Fibroblast of the conjunctiva (primary cell): ENCODE data around the gene CALM3.

Experiments used
- DNase-seq: peaks from one replicate; pipeline ENCODE4 v3.0.0-alpha.2; 2010; ENCODE audit warnings: low read depth

Gene CALM3

DNA sequence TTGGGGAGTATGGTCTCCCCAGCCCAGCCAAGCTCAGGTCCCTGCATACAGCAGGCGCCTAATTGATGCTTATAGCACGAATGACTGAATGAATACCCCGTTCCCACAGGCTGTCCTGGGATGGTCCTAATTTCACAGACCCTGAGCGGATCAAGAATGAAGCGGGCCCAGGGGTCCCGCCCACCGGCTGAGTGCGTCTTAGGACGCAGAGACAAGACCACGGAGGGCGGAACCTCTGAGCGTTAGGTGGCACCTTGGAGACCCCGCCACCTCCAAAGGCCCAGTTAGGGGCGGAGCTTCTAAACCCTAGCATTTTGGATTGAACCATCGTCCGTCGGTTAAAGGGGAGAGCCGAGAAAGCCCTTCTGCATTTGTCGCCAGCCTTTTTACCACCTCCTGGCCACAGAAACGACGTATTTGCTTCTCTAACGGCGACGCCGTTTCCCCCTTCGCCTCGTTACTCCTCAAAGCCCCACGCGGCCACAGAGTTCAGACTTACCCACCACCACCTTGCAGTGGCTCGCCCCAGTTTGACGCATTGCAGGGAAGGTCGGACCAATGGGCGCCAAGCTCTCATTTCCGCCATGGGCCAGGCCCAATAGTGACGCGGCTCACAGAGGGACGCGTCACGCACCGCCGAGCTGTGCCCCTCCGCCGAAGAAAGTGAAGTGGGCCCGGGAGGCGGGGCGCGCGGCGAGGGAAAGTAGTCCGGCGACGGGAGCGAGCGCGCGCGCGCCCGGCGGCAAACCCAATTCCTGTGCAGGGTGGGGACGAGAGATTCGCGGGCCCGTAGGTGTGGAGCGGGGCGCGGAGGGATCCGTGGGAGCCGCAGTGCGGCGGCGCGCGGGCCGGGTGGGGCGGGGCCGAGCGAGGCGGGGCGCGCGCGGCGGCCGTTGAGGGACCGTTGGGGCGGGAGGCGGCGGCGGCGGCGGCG, 479 bp upstream of the CALM3 start:
- DNase-seq: peak; percentile 93

GRCh38 chr19:46602392-46603194, 1.5 kb downstream of the CALM3 start:
- no peak for DNase-seq

- no peak for DNase-seq
These were observed 2.1 kb downstream of the CALM3 start for GRCh38 chr19:46603195-46603637.

- no peak for DNase-seq
These were observed 2.7 kb downstream of the CALM3 start for GRCh38 chr19:46603752-46604231.

- no peak for DNase-seq
These were observed 3.7 kb downstream of the CALM3 start for GRCh38 chr19:46604781-46605355.

DNA sequence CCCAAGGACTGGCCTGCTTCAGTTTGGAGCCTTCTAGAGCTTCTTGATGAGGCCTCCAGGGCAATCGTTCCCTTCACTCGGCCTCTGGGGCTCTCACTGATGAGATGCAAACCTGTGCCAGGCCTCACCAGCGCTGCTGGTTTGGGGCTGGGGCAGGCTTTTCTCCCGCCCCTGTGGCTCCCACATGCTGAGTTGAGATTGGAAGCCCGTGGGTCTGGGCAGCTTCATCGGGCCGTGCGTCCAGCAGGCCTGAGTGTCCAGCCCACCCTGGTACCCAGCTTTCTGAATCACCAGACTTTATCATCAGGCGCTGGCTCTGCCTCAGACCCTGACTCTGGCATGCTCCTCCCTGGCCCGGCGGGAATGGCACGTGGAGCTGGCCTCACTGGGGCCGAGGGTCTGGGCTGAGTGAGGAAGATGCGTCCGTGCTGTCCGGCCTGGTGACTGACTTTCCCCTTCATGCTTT, 4.3 kb downstream of the CALM3 start:
- DNase-seq: no peak

- no peak for DNase-seq
These were observed 4.9 kb downstream of the CALM3 start for GRCh38 chr19:46606019-46606418.

- no peak for DNase-seq
These were observed 5.7 kb downstream of the CALM3 start for GRCh38 chr19:46606681-46607447.

DNA sequence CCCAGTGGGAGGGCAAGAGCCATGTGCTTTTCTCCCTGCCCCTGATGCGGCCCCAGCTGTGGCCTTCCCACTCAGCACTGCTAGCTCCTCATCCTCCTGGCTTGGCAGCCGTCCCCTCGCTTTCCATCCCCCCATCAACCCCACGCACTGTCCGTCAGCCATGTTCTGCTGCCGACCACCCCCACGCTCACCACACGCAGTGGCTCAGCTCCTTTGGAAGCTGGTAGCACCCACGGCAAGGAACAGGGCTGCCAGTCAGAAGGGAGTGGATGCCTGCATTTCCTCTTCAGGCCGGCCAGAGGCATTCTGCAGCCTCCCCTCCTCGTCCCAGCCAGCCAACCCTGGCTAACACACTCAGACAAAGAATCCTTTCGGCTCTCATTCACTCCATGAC, 6.3 kb downstream of the CALM3 start:
- no peak for DNase-seq

- no peak for DNase-seq
These were observed 7.0 kb downstream of the CALM3 start for GRCh38 chr19:46608178-46608577.

DNA sequence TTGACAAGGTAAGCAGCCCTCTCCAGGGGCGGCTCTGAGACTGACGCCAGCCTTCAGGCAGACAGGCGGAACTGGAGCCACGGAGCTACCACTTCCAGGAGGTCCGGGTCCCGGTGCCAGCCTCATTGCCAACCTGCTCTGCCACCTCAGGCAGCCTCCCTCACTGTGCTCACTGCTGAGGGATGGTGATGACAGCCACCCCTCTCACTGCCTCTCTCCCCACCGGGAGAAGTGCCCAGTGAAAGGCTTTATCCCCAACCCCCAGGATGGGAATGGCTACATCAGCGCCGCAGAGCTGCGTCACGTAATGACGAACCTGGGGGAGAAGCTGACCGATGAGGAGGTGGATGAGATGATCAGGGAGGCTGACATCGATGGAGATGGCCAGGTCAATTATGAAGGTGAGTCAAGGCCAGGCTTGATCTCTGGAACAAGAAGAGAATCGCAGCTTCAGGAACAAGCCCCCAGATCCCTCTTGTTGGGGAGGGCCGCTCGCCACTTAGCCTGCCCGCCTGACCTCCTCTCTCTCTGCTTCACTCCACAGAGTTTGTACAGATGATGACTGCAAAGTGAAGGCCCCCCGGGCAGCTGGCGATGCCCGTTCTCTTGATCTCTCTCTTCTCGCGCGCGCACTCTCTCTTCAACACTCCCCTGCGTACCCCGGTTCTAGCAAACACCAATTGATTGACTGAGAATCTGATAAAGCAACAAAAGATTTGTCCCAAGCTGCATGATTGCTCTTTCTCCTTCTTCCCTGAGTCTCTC, 7.6 kb downstream of the CALM3 start:
- no peak for DNase-seq

DNA sequence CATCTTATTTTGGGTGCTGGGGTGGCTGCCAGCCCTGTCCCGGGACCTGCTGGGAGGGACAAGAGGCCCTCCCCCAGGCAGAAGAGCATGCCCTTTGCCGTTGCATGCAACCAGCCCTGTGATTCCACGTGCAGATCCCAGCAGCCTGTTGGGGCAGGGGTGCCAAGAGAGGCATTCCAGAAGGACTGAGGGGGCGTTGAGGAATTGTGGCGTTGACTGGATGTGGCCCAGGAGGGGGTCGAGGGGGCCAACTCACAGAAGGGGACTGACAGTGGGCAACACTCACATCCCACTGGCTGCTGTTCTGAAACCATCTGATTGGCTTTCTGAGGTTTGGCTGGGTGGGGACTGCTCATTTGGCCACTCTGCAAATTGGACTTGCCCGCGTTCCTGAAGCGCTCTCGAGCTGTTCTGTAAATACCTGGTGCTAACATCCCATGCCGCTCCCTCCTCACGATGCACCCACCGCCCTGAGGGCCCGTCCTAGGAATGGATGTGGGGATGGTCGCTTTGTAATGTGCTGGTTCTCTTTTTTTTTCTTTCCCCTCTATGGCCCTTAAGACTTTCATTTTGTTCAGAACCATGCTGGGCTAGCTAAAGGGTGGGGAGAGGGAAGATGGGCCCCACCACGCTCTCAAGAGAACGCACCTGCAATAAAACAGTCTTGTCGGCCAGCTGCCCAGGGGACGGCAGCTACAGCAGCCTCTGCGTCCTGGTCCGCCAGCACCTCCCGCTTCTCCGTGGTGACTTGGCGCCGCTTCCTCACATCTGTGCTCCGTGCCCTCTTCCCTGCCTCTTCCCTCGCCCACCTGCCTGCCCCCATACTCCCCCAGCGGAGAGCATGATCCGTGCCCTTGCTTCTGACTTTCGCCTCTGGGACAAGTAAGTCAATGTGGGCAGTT, 8.6 kb downstream of the CALM3 start:
- no peak for DNase-seq

DNA sequence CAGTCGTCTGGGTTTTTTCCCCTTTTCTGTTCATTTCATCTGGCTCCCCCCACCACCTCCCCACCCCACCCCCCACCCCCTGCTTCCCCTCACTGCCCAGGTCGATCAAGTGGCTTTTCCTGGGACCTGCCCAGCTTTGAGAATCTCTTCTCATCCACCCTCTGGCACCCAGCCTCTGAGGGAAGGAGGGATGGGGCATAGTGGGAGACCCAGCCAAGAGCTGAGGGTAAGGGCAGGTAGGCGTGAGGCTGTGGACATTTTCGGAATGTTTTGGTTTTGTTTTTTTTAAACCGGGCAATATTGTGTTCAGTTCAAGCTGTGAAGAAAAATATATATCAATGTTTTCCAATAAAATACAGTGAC, 9.3 kb downstream of the CALM3 start:
- no peak for DNase-seq

DNA sequence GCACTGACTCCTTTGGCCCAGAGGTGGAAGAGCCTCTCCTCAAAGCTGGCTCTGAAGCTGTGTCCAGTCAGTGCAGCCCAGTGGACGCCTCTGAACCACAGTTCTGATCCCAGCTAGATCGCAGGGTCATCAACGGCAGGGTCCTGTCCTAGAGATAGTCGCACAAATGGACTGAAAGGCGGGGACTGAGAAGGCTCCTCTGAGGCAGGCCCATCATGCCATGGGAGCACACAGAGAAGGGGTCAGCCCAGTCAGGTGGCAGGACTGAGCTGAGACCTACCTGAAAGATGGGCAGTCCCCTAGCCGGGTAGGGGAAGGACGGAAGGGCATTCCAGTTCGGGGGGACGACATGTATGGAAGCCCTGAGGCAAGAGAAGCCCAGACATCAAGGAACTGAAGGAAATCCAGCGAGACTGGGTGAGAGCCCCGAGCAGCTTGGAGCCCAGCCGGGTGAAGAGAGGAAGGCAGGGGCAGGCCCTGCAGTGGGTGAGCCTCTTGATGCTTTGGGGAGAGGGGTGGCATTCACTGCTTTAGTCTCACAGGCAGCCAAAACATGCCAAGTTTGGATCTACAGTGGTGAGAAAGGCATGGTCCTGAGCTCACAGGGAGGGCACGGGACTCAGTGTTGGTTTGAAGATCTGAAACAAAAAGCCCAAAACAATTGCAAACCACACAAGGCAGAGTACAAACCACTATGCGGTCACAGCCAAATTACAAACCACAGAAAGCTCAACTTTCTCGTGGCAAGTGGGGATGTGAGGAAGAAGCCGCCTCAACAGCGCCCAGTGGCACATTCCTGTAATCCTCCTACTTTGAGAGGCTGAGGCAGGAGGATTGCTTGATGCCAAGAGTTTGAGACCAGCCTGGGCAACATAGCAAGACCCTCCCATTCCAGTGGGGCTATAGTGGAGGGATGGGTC, 10.0 kb downstream of the CALM3 start:
- no peak for DNase-seq

- DNase-seq: no peak
These were observed 10.6 kb downstream of the CALM3 start for GRCh38 chr19:46611776-46612175.

DNA sequence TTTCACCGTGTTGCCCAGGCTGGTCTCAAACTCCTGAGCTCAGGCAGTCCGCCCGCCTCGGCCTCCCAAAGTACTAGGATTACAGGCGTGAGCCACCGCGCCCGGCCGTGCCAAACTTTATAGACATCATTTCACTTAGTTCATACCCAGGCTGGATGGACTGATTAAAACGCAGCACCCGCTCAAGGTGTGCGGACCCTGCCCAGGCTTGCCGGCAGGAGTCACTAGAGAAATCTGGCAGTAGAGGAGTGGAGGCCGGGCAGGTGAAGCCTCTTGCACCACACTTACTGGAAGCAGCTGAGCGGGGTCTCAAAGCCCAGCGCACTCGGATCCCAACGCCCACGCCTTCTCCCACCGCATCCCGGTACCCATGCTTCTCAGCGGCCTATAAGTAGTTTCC, 12.4 kb downstream of the CALM3 start:
- DNase-seq: no peak

- peak; percentile 67 for DNase-seq
These were observed 13.1 kb downstream of the CALM3 start for GRCh38 chr19:46614114-46614722.

GRCh38 chr19:46615966-46616365, 14.8 kb downstream of the CALM3 start:
- DNase-seq: no peak
